Activated T-cell treated with anti-CD3 and anti-CD28 coated beads, Interleukin-2, amount 50 U/mL, for 24 hours (primary cell): ENCODE data around the gene RPP25L.

Experiments
- DNase-seq: peaks from one replicate; pipeline ENCODE4 v3.0.0-alpha.2; 2020
- H3K27ac Mint-ChIP-seq: 2 replicates; pipeline ENCODE4 v1.8.0; 2020; ENCODE audit warnings: mild to moderate bottlenecking, mixed read lengths
- H3K27me3 Mint-ChIP-seq: 2 replicates; pipeline ENCODE4 v1.8.0; 2020; ENCODE audit warnings: mixed read lengths
- H3K36me3 Mint-ChIP-seq: 2 replicates; pipeline ENCODE4 v1.8.0; 2020; ENCODE audit warnings: low read depth, mixed read lengths
- H3K4me1 Mint-ChIP-seq: 2 replicates; pipeline ENCODE4 v1.8.0; 2020; ENCODE audit warnings: low read depth, mixed read lengths
- H3K4me3 Mint-ChIP-seq: 2 replicates; pipeline ENCODE4 v1.8.0; 2020; ENCODE audit warnings: mild to moderate bottlenecking, moderate library complexity, mixed read lengths
- H3K9me3 Mint-ChIP-seq: 2 replicates; pipeline ENCODE4 v1.8.0; 2020; ENCODE audit warnings: mixed read lengths

RPP25L gene

GRCh38 chr9:34588671-34589635 is 22.9 kb downstream of the RPP25L start:
- DNase-seq, result no peak
- Mint-ChIP-seq H3K4me3 (peak overlapping the region; percentile 47), H3K27ac (no peak overlapping the region), H3K9me3 (no peaks in the 10 kb centered on the region), H3K4me1 (peaks cover 26% of the 10 kb centered on the region), H3K36me3 (no peaks in the 10 kb centered on the region), H3K27me3 (peaks cover 92% of the 10 kb centered on the region)

- H3K4me1 Mint-ChIP-seq, result peaks cover 26% of the 10 kb centered on the region
- no peak overlapping the region for H3K27ac Mint-ChIP-seq
- no peak overlapping the region for H3K4me3 Mint-ChIP-seq
- H3K27me3 Mint-ChIP-seq, result peaks cover 90% of the 10 kb centered on the region
- no peaks in the 10 kb centered on the region for H3K9me3 Mint-ChIP-seq
- H3K36me3 Mint-ChIP-seq, result no peaks in the 10 kb centered on the region
- no peak for DNase-seq
Measured at GRCh38 chr9:34587271-34587670, 24.6 kb downstream of the RPP25L start.

- no peak overlapping the region for H3K4me3 Mint-ChIP-seq
- H3K27ac Mint-ChIP-seq, result no peak overlapping the region
- H3K4me1 Mint-ChIP-seq, result peaks cover 18% of the 10 kb centered on the region
- H3K36me3 Mint-ChIP-seq, result no peaks in the 10 kb centered on the region
- H3K27me3 Mint-ChIP-seq, result peaks cover 86% of the 10 kb centered on the region
- H3K9me3 Mint-ChIP-seq, result no peaks in the 10 kb centered on the region
- no peak for DNase-seq
Measured at GRCh38 chr9:34585946-34586669, 25.8 kb downstream of the RPP25L start.

GRCh38 chr9:34584970-34585369 is 26.9 kb downstream of the RPP25L start:
- peaks cover 86% of the 10 kb centered on the region for H3K27me3 Mint-ChIP-seq
- no peak overlapping the region for H3K4me3 Mint-ChIP-seq
- peaks cover 6% of the 10 kb centered on the region for H3K4me1 Mint-ChIP-seq

GRCh38 chr9:34582787-34583186 is 29.1 kb downstream of the RPP25L start:
- Mint-ChIP-seq H3K36me3 (no peaks in the 10 kb centered on the region), H3K4me3 (no peak overlapping the region), H3K27ac (no peak overlapping the region), H3K27me3 (peaks cover 90% of the 10 kb centered on the region), H3K9me3 (no peaks in the 10 kb centered on the region), H3K4me1 (peaks cover 2% of the 10 kb centered on the region)
- DNase-seq, result no peak

More at GRCh38 chr9:34584970-34585369, 26.9 kb downstream of the RPP25L start:
- no peaks in the 10 kb centered on the region for H3K9me3 Mint-ChIP-seq
- H3K27ac Mint-ChIP-seq, result no peak overlapping the region
- no peaks in the 10 kb centered on the region for H3K36me3 Mint-ChIP-seq
- no peak for DNase-seq

GRCh38 chr9:34581318-34581717 is 30.6 kb downstream of the RPP25L start:
- Mint-ChIP-seq H3K27me3 (peaks cover 89% of the 10 kb centered on the region), H3K27ac (no peak overlapping the region)

GRCh38 chr9:34580358-34580757 is 31.5 kb downstream of the RPP25L start:
- Mint-ChIP-seq H3K27ac (no peak overlapping the region), H3K27me3 (peaks cover 87% of the 10 kb centered on the region), H3K4me3 (no peak overlapping the region), H3K9me3 (no peaks in the 10 kb centered on the region), H3K4me1 (peaks cover 8% of the 10 kb centered on the region), H3K36me3 (no peaks in the 10 kb centered on the region)
- no peak for DNase-seq

More at GRCh38 chr9:34581318-34581717, 30.6 kb downstream of the RPP25L start:
- Mint-ChIP-seq H3K9me3 (no peaks in the 10 kb centered on the region), H3K4me3 (no peak overlapping the region), H3K4me1 (peaks cover 8% of the 10 kb centered on the region), H3K36me3 (no peaks in the 10 kb centered on the region)
- no peak for DNase-seq

GRCh38 chr9:34579808-34580163 is 32.1 kb downstream of the RPP25L start:
- DNase-seq, result no peak
- Mint-ChIP-seq H3K9me3 (no peaks in the 10 kb centered on the region), H3K4me1 (peaks cover 8% of the 10 kb centered on the region), H3K4me3 (no peak overlapping the region), H3K27ac (no peak overlapping the region), H3K36me3 (no peaks in the 10 kb centered on the region), H3K27me3 (peaks cover 87% of the 10 kb centered on the region)

GRCh38 chr9:34579104-34579807 is 32.6 kb downstream of the RPP25L start:
- Mint-ChIP-seq H3K9me3 (no peaks in the 10 kb centered on the region), H3K4me3 (no peak overlapping the region), H3K27ac (no peak overlapping the region), H3K4me1 (peaks cover 8% of the 10 kb centered on the region), H3K36me3 (no peaks in the 10 kb centered on the region), H3K27me3 (peaks cover 85% of the 10 kb centered on the region)
- no peak for DNase-seq

GRCh38 chr9:34578241-34579103 is 33.4 kb downstream of the RPP25L start:
- Mint-ChIP-seq H3K9me3 (no peaks in the 10 kb centered on the region), H3K4me1 (peaks cover 8% of the 10 kb centered on the region), H3K27me3 (peaks cover 81% of the 10 kb centered on the region), H3K27ac (no peak overlapping the region), H3K4me3 (no peak overlapping the region), H3K36me3 (no peaks in the 10 kb centered on the region)
- no peak for DNase-seq

GRCh38 chr9:34577400-34578240 is 34.3 kb downstream of the RPP25L start:
- no peaks in the 10 kb centered on the region for H3K9me3 Mint-ChIP-seq
- no peak overlapping the region for H3K27ac Mint-ChIP-seq
- H3K4me1 Mint-ChIP-seq, result peaks cover 8% of the 10 kb centered on the region
- DNase-seq, result no peak
- H3K36me3 Mint-ChIP-seq, result no peaks in the 10 kb centered on the region
- H3K27me3 Mint-ChIP-seq, result peaks cover 77% of the 10 kb centered on the region
- H3K4me3 Mint-ChIP-seq, result peak overlapping the region; percentile 51

- DNase-seq, result no peak
- H3K9me3 Mint-ChIP-seq, result no peaks in the 10 kb centered on the region
- no peak overlapping the region for H3K27ac Mint-ChIP-seq
- H3K4me1 Mint-ChIP-seq, result peaks cover 8% of the 10 kb centered on the region
- no peaks in the 10 kb centered on the region for H3K36me3 Mint-ChIP-seq
- H3K27me3 Mint-ChIP-seq, result peaks cover 73% of the 10 kb centered on the region
- no peak overlapping the region for H3K4me3 Mint-ChIP-seq
Measured at GRCh38 chr9:34576597-34577399, 35.1 kb downstream of the RPP25L start.
